Smooth muscle cell (in vitro differentiated cells): Measurements from ENCODE around the gene CCDC194. TPM values are rescaled to one million over a fixed set of nuclear protein-coding genes. Genes with fewer than 3 reads are reported as not detected.

ENCODE experiments used
- DNase-seq: peaks from one replicate; lab custom pipeline; 2025; ENCODE audit not compliant: unreplicated experiment; lab: John Stamatoyannopoulos, UW
- H2AFZ ChIP-seq: fragments of 200-600 bp; sonication (generic); 2 replicates; pipeline ENCODE4 v1.6.0; 2016; ENCODE audit warnings: antibody characterized with exemption, low read depth, mild to moderate bottlenecking
- H3F3A ChIP-seq: fragments of 200-600 bp; sonication (generic); 2 replicates; pipeline ENCODE4 v1.6.0; 2017; ENCODE audit warnings: antibody characterized with exemption, low read depth
- H3K27ac ChIP-seq: fragments of 200-600 bp; sonication (generic); 2 replicates; pipeline ENCODE4 v1.5.1; 2016; ENCODE audit warnings: low read depth, mild to moderate bottlenecking
- H3K27me3 ChIP-seq: fragments of 200-600 bp; sonication (generic); 2 replicates; pipeline ENCODE4 v1.6.1; 2016; ENCODE audit warnings: low read depth, mild to moderate bottlenecking
- H3K36me3 ChIP-seq: fragments of 200-600 bp; sonication (generic); 2 replicates; pipeline ENCODE4 v1.5.1; 2016; ENCODE audit warnings: low read depth
- H3K4me1 ChIP-seq: fragments of 200-600 bp; sonication (generic); 2 replicates; pipeline ENCODE4 v1.5.1; 2016; ENCODE audit warnings: low read depth
- H3K4me2 ChIP-seq: fragments of 200-600 bp; sonication (generic); 2 replicates; pipeline ENCODE4 v1.6.0; 2016; ENCODE audit warnings: mild to moderate bottlenecking
- H3K4me3 ChIP-seq: fragments of 200-600 bp; sonication (generic); 2 replicates; pipeline ENCODE4 v1.5.1; 2016; ENCODE audit warnings: mild to moderate bottlenecking
- H3K79me2 ChIP-seq: fragments of 200-600 bp; sonication (generic); 2 replicates; pipeline ENCODE4 v1.6.0; 2016; ENCODE audit warnings: low read depth, mild to moderate bottlenecking
- H3K9ac ChIP-seq: fragments of 200-600 bp; sonication (generic); 2 replicates; pipeline ENCODE4 v1.6.0; 2016; ENCODE audit warnings: low read depth
- H3K9me3 ChIP-seq: fragments of 200-600 bp; sonication (generic); replicated peaks from 2 replicates; pipeline ENCODE4 v1.5.1; 2016; ENCODE audit warnings: low read depth
- H4K20me1 ChIP-seq: fragments of 200-600 bp; sonication (generic); 2 replicates; pipeline ENCODE4 v1.6.0; 2016; ENCODE audit warnings: low read depth
- WGBS: methylation state at CpG from one replicate; pipeline ENCODE4 v1.1.7; 2016; ENCODE audit warnings: low lambda C conversion rate; 5-methylcytosine and 5-hydroxymethylcytosine counted together
- polyA plus RNA-seq: library from polyadenylated mRNA; unstranded; fragments of >200 nt; fragmentation: Nextera tagmentation; extraction: Ambion mirVana; gene quantifications from 2 replicates; pipeline ENCODE4 v1.2.1, GENCODE V29; 2016
- total RNA-seq: library from RNA; depleted of rRNA; stranded (reverse); fragments of >200 nt; gene quantifications from 2 replicates; pipeline ENCODE4 v1.2.3, GENCODE V29; 2014
- TF ChIP-seq, protein P1 (sequence below): fragments of 200-600 bp; sonication (generic); IDR thresholded peaks from 2 replicates; pipeline ENCODE4 v1.5.1; 2017; ENCODE audit warnings: borderline replicate concordance, mild to moderate bottlenecking, antibody characterized with exemption; ENCODE audit not compliant: insufficient read depth, poor library complexity, severe bottlenecking

CCDC194 gene
- total and polyA plus RNA-seq, 2 experiments from 2014 or later = not detected

GRCh38 chr19:17394891-17395415 is 957 bp upstream of the CCDC194 start:
- H3F3A ChIP-seq = no peaks in the 10 kb centered on the region
- H2AFZ ChIP-seq = no peak overlapping the region
- 36% methylated on average over 19 of the region's 19 CpGs for WGBS
- no peaks in the 10 kb centered on the region for H3K27me3 ChIP-seq
- H3K4me3 ChIP-seq = no peak overlapping the region
- H3K79me2 ChIP-seq = no peaks in the 10 kb centered on the region
- H4K20me1 ChIP-seq = no peaks in the 10 kb centered on the region
- H3K9me3 ChIP-seq = no peaks in the 10 kb centered on the region
- H3K9ac ChIP-seq = no peak overlapping the region
- no peak overlapping the region for H3K27ac ChIP-seq
- no peak for DNase-seq
- TF ChIP-seq, protein P1, sequence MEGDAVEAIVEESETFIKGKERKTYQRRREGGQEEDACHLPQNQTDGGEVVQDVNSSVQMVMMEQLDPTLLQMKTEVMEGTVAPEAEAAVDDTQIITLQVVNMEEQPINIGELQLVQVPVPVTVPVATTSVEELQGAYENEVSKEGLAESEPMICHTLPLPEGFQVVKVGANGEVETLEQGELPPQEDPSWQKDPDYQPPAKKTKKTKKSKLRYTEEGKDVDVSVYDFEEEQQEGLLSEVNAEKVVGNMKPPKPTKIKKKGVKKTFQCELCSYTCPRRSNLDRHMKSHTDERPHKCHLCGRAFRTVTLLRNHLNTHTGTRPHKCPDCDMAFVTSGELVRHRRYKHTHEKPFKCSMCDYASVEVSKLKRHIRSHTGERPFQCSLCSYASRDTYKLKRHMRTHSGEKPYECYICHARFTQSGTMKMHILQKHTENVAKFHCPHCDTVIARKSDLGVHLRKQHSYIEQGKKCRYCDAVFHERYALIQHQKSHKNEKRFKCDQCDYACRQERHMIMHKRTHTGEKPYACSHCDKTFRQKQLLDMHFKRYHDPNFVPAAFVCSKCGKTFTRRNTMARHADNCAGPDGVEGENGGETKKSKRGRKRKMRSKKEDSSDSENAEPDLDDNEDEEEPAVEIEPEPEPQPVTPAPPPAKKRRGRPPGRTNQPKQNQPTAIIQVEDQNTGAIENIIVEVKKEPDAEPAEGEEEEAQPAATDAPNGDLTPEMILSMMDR = peak; percentile 48
- H3K4me1 ChIP-seq = peaks cover 7% of the 10 kb centered on the region
- H3K4me2 ChIP-seq = no peak overlapping the region
- no peaks in the 10 kb centered on the region for H3K36me3 ChIP-seq

GRCh38 chr19:17393002-17393401 is 994 bp downstream of the CCDC194 start:
- no peak overlapping the region for H3K4me3 ChIP-seq
- H4K20me1 ChIP-seq = no peaks in the 10 kb centered on the region
- 75% methylated on average over 2 of the region's 2 CpGs for WGBS
- H2AFZ ChIP-seq = no peak overlapping the region
- H3F3A ChIP-seq = no peaks in the 10 kb centered on the region
- H3K9me3 ChIP-seq = no peaks in the 10 kb centered on the region
- TF ChIP-seq, protein P1 = no peak
- no peak overlapping the region for H3K4me2 ChIP-seq
- no peak overlapping the region for H3K27ac ChIP-seq
- H3K9ac ChIP-seq = no peak overlapping the region
- no peak for DNase-seq
- no peaks in the 10 kb centered on the region for H3K27me3 ChIP-seq
- H3K79me2 ChIP-seq = no peaks in the 10 kb centered on the region
- H3K36me3 ChIP-seq = no peaks in the 10 kb centered on the region
- H3K4me1 ChIP-seq = peaks cover 7% of the 10 kb centered on the region

- no peaks in the 10 kb centered on the region for H3F3A ChIP-seq
- no peak for DNase-seq
- H3K27ac ChIP-seq = no peak overlapping the region
- no peaks in the 10 kb centered on the region for H3K9me3 ChIP-seq
- TF ChIP-seq, protein P1 = no peak
- peaks cover 7% of the 10 kb centered on the region for H3K4me1 ChIP-seq
- no peaks in the 10 kb centered on the region for H4K20me1 ChIP-seq
- peak overlapping the region; percentile 94 for H3K4me2 ChIP-seq
- WGBS = 21% methylated on average over 26 of the region's 26 CpGs
- H3K4me3 ChIP-seq = peak overlapping the region; percentile 60
- peak overlapping the region; percentile 95 for H2AFZ ChIP-seq
- no peaks in the 10 kb centered on the region for H3K27me3 ChIP-seq
- no peak overlapping the region for H3K9ac ChIP-seq
- no peaks in the 10 kb centered on the region for H3K79me2 ChIP-seq
- no peaks in the 10 kb centered on the region for H3K36me3 ChIP-seq
Measured at GRCh38 chr19:17391371-17392151, 2.4 kb downstream of the CCDC194 start.
